ENCODE data around the gene APOB. TPM values are rescaled to one million over a fixed set of nuclear protein-coding genes. Genes with fewer than 3 reads are reported as not detected.

APOB gene
- total and polyA plus RNA-seq, 2 of the 8 experiments (the other 6 are each of a cell fraction or from before 2014, with no cell fraction given), result 0.15 to 0.61 TPM

GRCh38 chr2:21004181-21004572 is 39.7 kb downstream of the APOB start:
- H2AFZ ChIP-seq (ENCODE audit: low read length), result no peak overlapping the region
- no peaks in the 10 kb centered on the region; a peak in 1 of 7 replicates for H3K27me3 ChIP-seq (replicated peaks in 1 of 4; ENCODE audit: control insufficient read depth in 3 of 4, extremely low read depth in 1 of 4, insufficient read depth in 3 of 4, low read length in 3 of 4)
- H3K23me2 ChIP-seq (ENCODE audit: low read depth, low read length), result peaks cover 2% of the 10 kb centered on the region; the same call in 1 of the 2 replicates
- no peak overlapping the region for H2BK120ac ChIP-seq (replicated peaks; ENCODE audit: low read depth, low read length)
- no peaks in the 10 kb centered on the region; a peak in 2 of 4 replicates for H3K9me3 ChIP-seq (ENCODE audit: insufficient read depth in 2 of 2, low read depth in 1 of 2, low read length in 1 of 2)
- DNase-seq (ENCODE audit: low read depth in 1 of 2, low spot score in 2 of 2) (no peak), FAIRE-seq (no peak)
- H4K20me1 ChIP-seq (replicated peaks in 1 of 2; ENCODE audit: control insufficient read depth in 1 of 2, insufficient read depth in 2 of 2, low read length in 2 of 2), result no peaks in the 10 kb centered on the region
- no peaks in the 10 kb centered on the region for H3K36me3 ChIP-seq (ENCODE audit: control insufficient read depth in 2 of 4, insufficient read depth in 4 of 4, low read length in 3 of 4)
- no peak overlapping the region for H3K27ac ChIP-seq (ENCODE audit: low read depth, low read length)
- ChIA-PET POLR2A (ENCODE audit: partially characterized antibody) (no interaction called here), CTCF (ENCODE audit: partially characterized antibody) (interaction anchor here (0.8 kb wide), 1 partner anchor 24 kb away, joined by 3 read pairs; no protein-coding TSS in a partner anchor)
- WGBS, 2 experiments (ENCODE audit: extremely low coverage in 1 of 2, insufficient coverage in 1 of 2, insufficient read length in 1 of 2, insufficient replicate concordance in 2 of 2, low coverage in 1 of 2, low lambda C conversion rate in 2 of 2, missing lambda C conversion rate in 1 of 2), result 97% methylated on average over 10 of the region's 10 CpGs; no CpG with 5 or more reads in 1 of the 2 experiments
- no peak overlapping the region for H3K56ac ChIP-seq (replicated peaks; ENCODE audit: insufficient read length, low read depth, low read length)
- H4K8ac ChIP-seq (ENCODE audit: extremely low read depth, insufficient read depth, low read length), result no peak overlapping the region
- H4K91ac ChIP-seq (replicated peaks; ENCODE audit: insufficient read length, low read length), result no peak overlapping the region
- H3K79me2 ChIP-seq (ENCODE audit: control insufficient read depth in 1 of 2, insufficient read depth in 2 of 2, low read length in 2 of 2), result no peaks in the 10 kb centered on the region
- H3K14ac ChIP-seq (ENCODE audit: insufficient read length), result no peak overlapping the region
- H3K23ac ChIP-seq (ENCODE audit: insufficient read length), result no peak overlapping the region
- no peak overlapping the region for H2BK5ac ChIP-seq (ENCODE audit: low read depth, low read length)
- H4K5ac ChIP-seq (ENCODE audit: insufficient read length, low read depth, low read length), result no peak overlapping the region
- TF ChIP-seq NRF1 (IDR thresholded peaks at IDR 0.05; ENCODE audit: low read depth, low read length), result no peak
- H2BK20ac ChIP-seq (ENCODE audit: low read length), result no peak overlapping the region
- H3K4me1 ChIP-seq (replicated peaks in 1 of 4; ENCODE audit: control insufficient read depth in 3 of 4, insufficient read depth in 4 of 4, low read length in 3 of 4), result no peaks in the 10 kb centered on the region
- no peaks in the 10 kb centered on the region for H3K79me1 ChIP-seq (ENCODE audit: low read depth, low read length)
- no peak overlapping the region for H3K4me2 ChIP-seq (ENCODE audit: insufficient read depth in 1 of 2, low read depth in 2 of 2, low read length in 2 of 2)
- H3K9ac ChIP-seq (replicated peaks in 1 of 4; ENCODE audit: extremely low read depth in 1 of 4, low read depth in 3 of 4, low read length in 3 of 4), result no peak overlapping the region; a peak in 1 of 7 replicates
- no peak overlapping the region for H2BK12ac ChIP-seq (ENCODE audit: low read depth, low read length)
- no peak overlapping the region for H3K18ac ChIP-seq (ENCODE audit: extremely low read depth, low read length)
- no peak overlapping the region for H3K4ac ChIP-seq (replicated peaks; ENCODE audit: insufficient read length, low read depth, low read length)
- H2BK15ac ChIP-seq (ENCODE audit: low read length), result no peak overlapping the region
- H3K4me3 ChIP-seq (ENCODE audit: extremely low read depth in 1 of 4, insufficient read depth in 2 of 4, low read depth in 3 of 4, low read length in 4 of 4), result no peak overlapping the region
- H2AK5ac ChIP-seq (ENCODE audit: low read depth, low read length), result no peak overlapping the region

Measured in H1 (cell line).